GM18526 (cell line): Measurements from ENCODE around the gene MMEL1.

Experiments used
- POLR2A ChIP-seq: IDR thresholded peaks from 3 replicates; pipeline ENCODE4 v1.6.1; 2011; ENCODE audit not compliant: insufficient read length; ENCODE audit errors: extremely low read depth

Gene MMEL1

DNA sequence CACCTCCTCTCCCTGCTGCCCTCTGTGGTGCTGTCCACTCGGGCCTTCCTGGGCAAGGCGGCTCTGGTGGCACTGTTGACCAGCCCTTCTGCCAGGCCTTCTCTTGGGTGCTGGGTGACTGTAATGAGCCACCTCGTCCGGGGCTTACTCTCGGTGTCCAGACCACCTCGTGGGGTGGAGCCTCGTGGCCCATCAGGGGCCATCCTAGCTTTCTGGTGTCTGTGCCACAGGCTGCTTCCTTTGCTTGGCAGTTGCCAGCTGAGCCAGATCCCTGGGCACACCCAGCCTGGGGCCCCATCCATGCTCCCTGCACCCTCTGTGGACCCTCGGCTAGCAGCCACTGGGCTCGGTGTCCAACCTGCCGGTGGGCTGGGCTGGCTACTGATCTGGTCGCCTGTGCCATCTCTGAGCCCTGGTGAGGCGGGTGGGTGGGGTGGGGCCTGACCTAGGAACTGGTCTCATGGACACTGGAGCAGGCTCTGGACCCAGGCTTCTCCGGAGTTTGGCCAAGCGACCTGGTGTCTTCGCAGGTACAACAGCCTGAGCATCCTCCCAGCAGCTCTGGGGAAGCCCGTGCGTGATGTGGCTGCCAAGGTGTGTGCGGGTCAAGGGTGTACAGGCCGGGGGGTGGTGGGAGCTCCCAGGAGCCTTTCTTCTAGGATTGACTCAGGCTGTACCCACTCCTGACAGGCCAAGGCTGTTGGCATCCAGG lies 44.8 kb downstream of the MMEL1 start:
- no peak for TF ChIP-seq POLR2A

DNA sequence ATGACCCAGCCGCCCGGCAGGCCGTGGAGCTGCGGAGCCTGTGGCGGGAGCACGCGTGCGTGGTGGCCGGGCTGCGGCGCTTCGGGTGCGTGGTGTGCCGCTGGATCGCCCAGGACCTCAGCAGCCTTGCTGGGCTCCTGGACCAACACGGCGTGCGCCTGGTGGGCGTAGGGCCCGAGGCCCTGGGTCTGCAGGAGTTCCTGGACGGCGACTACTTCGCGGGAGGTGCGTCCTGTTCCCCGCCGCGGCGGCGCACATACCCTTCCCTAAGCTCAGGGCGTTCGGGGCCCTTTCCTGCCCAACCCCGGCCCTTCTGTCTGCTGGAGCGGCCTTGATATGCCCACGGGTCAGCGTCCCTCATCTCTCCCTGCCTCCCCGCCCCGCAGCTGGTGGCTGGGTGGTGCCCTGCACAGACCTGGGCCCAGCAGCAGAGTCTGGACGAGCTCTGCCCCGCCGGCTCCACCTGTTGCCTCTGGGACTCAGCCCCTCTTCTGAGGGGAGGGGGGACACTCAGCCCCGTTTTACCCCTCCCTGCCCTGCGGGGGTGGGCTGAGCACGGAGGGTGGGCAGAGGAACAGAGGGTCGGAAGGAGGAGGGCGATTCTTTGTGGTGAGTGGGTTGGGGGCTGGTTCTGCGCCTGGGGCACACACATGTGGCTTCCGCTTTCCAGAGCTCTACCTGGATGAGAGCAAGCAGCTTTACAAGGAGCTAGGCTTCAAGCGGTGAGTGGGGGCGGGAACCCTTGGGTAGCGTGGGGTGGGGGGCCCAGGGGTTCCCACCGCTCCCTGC lies 45.6 kb downstream of the MMEL1 start:
- no peak for TF ChIP-seq POLR2A

DNA sequence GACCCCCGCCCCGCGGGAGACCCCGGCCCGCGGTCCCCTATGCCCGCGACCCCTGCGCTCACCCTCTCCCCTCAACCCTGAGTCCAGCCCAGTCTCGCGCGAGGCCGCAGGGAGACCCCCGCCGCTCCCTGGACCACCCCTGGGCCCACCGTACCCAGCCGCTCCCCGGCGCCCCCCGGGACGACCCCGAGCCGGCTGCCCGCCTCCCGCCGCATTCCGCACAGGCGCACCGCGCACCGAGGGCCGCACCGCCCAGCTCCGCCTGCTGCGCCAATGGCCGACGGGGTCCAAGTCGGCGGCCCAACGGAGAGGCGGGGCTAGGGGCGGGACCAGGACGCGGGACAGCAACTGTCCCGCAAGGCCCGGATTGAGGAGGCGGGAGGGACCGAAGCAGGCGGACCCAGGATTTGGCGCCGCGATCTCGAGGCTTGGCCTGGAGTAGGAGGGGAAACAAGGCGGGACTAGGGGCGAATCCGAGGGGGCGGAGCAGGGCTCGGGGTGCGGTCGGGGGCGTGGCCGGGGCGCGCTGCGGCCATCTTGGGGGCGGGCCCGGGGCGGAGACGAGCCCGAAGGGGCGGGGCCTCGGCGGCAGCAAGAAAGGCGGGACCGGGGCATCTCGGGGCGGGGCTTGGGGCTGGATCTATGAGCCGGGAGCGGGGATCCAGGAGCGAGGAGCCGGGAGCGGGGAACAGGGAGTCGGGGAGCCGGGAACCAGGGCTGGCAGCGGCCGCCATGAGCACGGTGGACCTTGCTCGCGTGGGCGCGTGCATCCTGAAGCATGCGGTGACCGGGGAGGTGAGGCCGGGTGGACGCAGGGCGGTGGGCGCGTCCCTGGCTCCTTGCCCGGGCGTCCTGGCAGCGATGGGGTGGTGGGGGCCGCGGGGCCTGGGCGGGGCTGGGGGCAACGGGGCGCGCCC lies 46.4 kb downstream of the MMEL1 start, which contains the start of gene PRXL2B:
Gene PRXL2B (plus strand): TSS at position 624 of the 917 bp plus-strand sequence. CDS start 109 bp downstream, at position 733.
- peak; percentile 63 for TF ChIP-seq POLR2A

DNA sequence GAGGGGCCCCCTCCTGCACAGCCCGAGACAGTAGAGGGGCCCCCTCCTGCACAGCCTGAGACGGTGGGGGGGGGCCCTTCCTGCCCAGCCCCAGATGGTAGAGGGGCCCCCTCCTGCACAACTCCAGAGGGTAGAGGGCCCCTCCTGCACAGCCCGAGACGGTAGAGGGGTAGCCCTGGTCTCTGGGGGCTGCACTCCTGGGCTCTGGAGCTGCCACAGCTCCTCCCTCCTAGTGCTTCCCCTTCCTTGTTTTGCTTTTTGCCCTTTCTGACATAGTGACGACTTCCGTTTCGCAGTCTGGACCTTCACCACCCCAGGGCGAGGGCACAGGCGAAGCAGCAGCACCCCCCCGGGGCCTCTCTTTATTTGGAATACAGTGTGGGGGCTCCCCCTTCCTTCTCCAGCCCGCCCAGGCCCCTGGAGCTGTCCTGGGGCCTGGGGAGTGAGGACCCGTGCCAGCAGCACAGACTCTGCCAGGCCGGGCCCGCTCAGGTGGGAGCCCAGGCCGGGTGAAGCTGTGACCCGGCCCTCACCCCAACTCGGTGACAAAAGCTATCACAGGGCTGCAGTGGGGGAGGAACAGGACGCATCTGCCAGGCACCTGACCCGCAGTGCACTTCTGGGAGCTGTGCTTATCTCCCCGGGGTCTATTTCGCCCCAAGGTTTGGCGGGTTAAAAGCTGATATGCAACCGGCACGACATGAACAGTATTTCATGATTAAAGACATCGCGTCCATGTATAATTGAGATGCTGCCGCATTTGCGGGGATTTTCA lies 47.3 kb downstream of the MMEL1 start:
- peak; percentile 63 for TF ChIP-seq POLR2A

DNA sequence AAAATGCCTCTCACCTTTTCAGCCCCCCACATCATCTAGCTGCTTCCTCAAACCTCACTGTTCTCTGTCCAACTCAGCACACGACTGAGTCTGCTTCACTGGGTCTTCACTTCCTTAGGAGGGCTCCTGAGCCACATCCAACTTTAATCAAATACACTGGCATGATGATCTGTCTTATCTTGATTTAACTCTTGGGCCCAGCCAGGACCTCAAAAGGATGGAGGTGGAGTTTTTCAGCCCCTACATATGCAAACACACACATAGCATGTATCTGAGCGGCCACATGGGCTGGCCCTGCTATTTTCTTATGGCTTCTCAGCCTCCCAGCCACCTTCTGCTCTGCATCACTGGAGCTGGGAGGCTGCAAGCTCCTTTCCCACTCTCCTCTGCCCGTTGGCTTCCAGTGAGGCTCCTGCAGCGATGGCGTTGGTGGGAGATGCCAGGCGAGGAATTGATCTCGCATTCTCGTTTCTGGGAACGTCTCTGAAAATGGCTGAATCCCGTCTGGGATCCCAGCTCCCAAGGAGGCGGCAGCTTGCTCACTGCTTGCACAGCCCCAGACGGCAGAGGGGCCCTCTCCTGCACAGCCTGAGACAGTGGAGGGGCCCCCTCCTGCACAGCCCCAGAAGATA lies 48.0 kb downstream of the MMEL1 start:
- peak; percentile 3 for TF ChIP-seq POLR2A

DNA sequence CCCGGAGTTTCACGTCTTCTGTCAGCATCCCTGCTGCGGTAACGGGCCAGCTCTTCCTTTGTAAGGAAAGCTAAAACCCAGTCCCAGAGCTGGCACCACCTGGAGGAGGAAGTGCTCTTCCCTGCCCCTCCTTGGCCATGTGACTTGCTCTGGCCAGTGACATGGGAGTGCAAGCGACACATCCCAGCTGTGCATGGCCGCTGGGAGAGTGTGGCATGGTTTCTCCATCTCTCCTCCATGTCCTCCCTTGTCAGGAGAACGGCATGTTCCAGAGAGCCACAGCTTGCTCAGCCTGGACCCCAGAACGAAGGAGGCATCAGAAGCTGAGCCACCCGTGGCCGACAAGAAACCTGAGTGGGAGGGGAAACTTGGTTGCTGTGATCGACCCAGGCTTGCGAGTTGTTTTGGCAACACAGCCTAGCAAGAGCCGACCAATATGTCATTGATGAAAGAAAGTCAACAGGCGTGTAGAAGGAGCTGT lies 48.9 kb downstream of the MMEL1 start:
- TF ChIP-seq POLR2A: no peak

DNA sequence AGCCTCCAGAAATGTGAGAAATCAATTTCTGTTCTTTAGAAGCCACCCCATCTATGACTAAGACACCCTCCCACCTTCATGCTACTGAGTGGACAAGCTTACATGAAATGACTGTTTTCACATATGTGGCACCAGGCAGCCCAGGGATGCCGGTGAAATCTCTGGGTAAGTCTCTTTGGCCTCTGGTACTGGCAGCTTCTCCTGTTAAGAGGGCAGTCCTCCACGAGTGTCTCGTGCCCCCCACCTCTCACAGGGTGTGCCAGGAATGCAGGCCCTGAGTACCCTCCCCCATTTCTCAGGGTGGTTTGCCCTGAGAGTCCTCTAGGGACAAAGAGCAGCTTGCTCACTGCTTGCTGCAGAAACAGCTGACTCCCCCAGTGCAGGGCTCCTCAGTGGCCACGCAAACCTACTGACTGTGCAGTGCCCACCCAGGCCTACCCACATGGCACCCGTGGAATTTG lies 49.5 kb downstream of the MMEL1 start:
- TF ChIP-seq POLR2A: no peak

DNA sequence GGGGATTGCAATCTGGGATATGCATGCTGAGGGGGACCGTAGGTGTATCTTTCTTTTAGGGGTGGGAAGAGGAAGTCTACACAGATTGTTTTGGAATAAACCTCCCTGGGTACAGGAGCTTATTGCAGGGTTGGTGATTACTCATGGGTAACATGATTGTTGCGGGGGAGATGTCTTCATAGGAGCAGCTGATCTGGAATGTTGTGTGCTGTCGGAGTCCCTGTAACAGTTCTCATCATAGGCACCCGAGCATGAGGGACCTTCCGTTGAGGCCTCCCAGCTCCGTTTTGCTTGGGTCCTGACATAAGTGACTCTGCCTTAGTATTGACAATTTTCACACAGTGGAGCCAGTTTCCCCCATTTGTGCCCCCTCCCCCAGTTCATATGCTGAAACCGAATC lies 50.4 kb downstream of the MMEL1 start:
- no peak for TF ChIP-seq POLR2A

DNA sequence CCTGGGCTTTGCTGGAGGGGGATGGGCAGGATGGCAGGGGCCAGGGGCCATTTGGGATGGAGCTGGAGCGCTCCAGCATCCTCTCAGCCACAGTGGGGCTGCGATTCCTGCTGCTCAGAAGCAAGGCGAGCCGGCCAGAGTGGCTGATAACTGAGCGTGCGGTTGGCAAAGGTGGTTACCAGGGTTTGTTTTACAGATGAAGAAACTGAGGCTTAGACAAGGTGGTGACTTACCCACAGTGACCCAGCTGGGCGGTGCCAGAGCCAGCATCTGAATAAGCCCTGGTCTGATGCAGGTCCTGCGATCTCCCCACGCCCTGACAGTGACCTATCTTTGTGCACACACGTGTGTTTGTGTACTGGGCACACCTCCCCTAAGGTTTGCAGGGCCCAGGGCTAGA lies 52.1 kb downstream of the MMEL1 start:
- TF ChIP-seq POLR2A: no peak

DNA sequence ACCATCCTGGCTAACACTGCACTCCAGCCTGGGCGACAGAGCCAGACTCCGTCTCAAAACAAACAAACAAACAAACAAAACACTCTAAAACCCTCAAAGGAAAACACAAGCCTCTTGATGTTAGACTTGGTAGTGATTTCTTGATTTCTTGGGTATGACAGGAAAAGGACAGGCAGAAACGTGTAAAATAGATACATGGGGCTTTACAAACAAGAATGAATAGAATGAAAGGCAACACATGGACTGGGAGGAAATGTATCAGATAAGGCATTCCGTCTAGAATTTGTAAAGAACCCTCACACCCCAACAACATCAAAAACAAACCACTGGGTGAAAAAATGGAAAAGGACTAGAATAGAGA lies 54.1 kb downstream of the MMEL1 start:
- no peak for TF ChIP-seq POLR2A

DNA sequence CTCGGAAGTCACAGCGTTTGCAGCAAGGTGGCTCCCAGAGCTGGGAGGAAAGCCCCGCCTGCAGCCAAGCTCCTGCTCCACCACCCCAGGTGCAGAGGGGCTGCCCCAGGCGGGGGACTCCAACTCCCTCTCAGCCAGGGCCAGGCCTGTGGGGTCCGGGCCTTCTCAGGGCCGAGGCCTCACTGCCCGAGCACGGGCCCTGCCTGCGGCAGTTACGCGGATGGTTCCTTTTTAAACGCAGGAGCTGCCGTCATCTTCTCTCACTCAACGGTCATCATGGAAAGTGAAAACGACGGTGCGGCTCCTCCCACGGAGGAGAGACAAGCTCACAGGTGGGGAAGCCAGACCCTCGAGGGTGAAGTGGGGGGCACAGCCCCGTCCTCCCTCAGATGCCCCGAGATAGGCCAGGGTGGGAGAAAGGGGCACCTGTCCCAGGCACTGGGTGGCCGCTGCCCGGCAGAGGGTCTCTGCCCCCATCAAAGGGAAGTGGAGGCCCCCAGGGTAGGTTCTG lies 55.2 kb downstream of the MMEL1 start:
- peak; percentile 31 for TF ChIP-seq POLR2A

DNA sequence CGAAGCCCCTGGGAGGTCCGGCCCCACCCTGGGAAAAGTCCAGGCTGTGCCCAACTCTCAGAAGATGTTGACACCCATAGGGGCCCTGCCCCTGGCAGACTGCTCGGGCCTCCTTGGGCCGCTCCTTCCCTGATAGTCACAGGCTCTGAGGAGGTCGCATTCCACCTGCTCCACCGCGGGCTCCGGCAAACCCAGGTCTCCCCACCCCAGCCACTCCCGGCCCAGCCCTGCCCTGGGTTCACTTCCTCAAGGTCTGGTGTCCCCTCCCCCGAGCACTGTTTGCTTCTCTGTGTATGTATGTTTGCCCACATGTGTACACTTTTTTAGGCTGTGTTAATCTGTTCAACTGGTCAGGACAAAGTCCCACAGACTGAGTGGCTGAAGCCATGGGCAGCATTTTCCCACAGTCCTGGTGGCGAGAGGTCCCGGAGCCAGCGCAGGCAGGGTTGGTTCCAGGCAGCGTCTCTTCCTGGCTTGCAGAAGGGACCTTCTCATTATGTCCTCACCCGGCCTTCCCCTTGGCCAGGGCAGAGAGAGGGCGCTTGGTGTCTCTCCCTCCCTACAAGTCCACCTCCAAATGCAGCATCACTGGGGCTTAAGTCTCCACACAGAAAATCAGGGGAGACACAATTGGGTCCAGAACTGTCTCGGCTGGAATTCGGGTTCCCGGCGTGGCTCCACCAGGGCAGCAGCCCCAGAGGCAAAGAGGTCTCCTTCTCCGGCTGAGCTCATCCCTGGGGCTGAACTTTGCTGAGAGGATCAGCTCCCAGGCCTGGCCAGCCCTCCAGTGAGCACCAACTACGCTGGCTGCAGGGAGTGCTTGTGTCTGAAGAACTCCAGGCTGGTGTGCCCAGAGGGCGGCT lies 56.8 kb downstream of the MMEL1 start:
- TF ChIP-seq POLR2A: no peak

DNA sequence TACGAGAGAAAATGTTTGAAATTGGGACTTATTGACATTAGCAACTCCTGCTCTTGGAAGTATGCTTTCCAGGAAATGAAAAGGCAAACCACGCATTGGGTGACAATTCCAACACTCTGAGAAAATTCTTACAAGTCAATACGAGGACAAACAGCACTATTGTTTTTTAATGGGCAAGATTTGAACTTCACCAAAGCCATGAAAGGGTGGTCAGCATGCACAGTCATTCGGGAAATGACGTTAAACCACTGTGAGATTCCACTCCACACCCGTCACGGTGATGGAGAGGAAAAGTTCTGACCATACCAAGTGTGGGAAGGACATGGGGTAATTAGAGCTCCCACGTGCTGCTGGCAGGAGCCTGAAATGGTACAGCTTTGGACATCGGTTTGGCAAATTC lies 58.5 kb downstream of the MMEL1 start:
- TF ChIP-seq POLR2A: no peak
